C1 segment of cervical spinal cord (tissue), 14 donors: Measurements from ENCODE around the gene BICC1.
"Not testable (repeated sequence)": the region's sequence is repeated elsewhere in the genome, so short reads cannot be mapped to it uniquely, and the experiment has no call there.

ENCODE experiments used
- DNase-seq, 14 donors: peaks; one replicate each; lab custom pipeline; 2025; lab: John Stamatoyannopoulos, UW

Gene BICC1

GRCh38 chr10:58597211-58597610, 84.5 kb downstream of the BICC1 start:
- DNase-seq: not testable (repeated sequence)

DNA sequence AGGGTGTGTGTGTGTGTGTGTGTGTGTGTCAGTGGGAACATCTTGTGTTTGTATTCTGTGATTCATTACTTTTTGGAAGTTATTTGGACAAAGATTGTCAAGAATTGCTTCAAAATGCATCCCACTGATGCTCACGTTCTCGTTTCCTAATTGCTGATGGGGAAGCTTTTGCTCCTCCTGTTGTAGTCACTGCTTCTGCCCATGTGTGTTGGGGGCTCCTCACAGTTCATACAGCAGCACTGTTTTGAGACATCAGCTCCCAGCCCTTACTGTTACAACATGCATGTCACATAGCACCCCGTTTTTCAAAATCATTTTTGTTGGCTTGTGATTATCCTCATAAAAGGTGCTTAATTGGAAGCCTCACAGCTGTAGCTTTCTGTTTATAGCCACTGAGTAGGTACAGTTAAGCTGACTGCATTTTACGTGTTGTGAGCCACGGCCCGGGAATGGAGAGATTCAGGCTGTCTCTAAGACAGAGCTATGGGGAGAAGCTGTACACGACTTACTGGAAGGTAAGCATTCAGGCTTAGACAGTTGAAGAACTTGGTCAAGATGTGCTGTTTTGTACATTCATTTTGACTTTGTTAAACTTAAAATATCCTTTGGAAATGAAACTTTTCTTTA, 87.4 kb downstream of the BICC1 start:
- DNase-seq: no peak

GRCh38 chr10:58608351-58608750, 95.7 kb downstream of the BICC1 start:
- no peak for DNase-seq

DNA sequence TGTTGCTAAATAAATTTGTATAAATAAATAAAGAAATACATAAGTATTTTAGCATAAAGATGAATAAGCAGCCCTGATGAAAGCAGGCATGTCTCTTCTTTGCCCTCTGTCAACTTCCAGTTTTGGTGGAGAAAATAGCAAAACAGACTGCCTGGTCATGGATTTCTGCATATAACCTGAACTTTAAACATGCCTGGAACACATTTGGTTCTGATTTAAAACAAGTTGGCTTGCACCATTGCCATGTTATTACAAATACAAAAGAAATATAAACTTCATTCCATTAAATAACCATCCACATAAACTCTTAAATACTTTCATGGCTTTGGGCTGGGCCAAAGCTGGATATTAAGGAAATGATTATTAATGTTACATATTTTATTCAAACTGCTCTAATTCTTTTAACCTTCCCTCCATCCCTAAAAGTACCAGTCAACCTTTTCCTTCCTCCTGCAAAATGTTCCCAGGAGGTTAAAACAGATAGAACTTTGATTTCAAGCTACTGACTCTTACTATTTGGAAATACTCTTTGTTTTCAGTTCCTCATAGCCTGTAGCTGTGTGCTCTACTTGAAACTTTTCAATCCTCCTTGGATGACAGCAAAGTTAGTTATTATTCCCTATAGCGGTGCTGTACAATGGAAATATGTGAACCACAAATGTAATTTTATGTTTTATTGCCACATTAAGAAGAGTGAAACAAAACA, 96.3 kb downstream of the BICC1 start:
- no peak for DNase-seq

- no peak for DNase-seq
Observed at GRCh38 chr10:58609532-58610150, 97.0 kb downstream of the BICC1 start.

- no peak for DNase-seq
Observed at GRCh38 chr10:58615237-58615935, 102.7 kb downstream of the BICC1 start.

GRCh38 chr10:58618158-58618676, 105.5 kb downstream of the BICC1 start:
- no peak for DNase-seq

- no peak for DNase-seq
Observed at GRCh38 chr10:58621379-58622077, 108.9 kb downstream of the BICC1 start.

GRCh38 chr10:58622246-58622645, 109.6 kb downstream of the BICC1 start:
- DNase-seq: no peak

DNA sequence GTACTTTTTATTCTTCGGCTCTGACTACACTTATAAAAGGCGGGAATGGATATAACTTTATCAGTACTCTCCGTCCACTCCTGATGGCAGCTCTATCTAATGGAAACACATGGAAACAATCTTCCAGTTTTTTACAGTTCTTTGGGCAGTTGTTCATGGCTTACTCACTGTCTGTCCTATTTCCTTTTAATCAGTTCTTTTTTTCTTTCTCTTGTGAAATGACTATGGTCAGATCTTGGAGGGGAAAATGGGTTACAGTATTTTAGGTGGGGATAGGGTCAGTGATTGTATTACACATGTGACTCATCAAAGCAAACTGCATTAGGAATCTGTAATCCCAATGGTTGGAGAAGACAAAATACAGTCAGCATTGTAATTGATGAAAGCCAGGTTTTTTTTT, 112.4 kb downstream of the BICC1 start:
- no peak for DNase-seq

- DNase-seq: no peak
Observed at GRCh38 chr10:58627392-58627791, 114.7 kb downstream of the BICC1 start.

- DNase-seq: no peak
Observed at GRCh38 chr10:58631715-58632114, 119.0 kb downstream of the BICC1 start.

GRCh38 chr10:58632216-58632615, 119.5 kb downstream of the BICC1 start:
- no peak for DNase-seq

GRCh38 chr10:58637352-58637751, 124.7 kb downstream of the BICC1 start:
- no peak for DNase-seq

DNA sequence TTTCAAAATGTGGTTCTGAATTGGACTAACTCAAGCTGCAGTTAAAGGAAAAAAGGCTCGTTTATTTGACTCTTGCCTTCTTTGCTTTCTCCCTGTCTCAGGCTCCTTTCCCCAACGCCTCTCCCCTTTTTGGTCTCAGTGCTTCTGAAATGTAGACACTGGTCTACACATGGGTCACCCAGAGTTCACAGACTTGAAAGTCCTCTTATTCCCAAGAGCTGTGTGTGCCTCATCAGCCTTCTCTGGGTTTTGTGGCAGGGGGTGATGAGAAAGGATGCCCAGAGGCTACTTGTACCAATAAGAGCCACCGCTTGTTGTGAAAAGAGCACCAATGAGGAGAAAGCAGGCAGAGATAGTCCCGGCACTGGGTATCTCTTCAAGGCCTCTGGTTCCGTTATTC, 125.7 kb downstream of the BICC1 start:
- no peak for DNase-seq

- no peak for DNase-seq
Observed at GRCh38 chr10:58641095-58641531, 128.4 kb downstream of the BICC1 start.

DNA sequence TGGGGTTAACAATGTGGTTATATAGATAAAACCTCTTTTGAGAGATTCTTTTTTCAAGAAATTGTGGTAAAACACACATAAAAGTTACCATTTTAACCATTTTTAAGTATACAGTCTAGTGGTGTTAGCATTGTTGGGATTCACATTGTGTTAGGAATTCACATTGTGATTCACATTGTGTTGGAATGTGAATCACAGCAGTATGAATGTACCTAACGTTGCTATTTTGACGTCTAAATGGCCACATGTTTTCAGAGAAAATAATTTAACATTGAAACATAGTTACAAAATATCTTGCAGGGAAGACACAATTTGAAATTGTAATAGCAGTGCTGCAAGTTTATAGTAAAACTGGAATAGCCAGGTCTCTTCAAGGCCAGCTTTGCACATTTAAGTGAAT, 129.0 kb downstream of the BICC1 start:
- DNase-seq: no peak

GRCh38 chr10:58642283-58642682, 129.6 kb downstream of the BICC1 start:
- DNase-seq: no peak

- DNase-seq: no peak
Observed at GRCh38 chr10:58642916-58643428, 130.3 kb downstream of the BICC1 start.

DNA sequence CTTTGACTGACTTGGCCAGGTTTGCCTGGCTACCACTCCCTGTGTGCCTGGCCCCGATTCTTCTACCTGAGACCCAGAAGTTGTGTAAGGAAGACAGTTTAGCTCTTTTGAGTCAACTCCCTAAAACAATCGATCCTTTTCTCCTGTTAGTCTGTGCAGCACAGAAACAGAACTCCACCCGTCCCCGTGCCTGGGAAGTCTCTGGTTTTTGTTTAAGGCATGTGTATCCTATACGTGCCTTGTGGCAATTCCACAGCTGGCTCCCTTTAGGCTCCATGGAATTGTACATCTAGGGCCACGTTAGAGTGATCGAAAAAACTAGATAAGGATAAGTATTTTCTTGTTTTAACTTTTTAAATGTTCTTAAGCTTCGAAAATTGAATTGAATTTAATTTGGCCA, 131.6 kb downstream of the BICC1 start:
- no peak for DNase-seq

DNA sequence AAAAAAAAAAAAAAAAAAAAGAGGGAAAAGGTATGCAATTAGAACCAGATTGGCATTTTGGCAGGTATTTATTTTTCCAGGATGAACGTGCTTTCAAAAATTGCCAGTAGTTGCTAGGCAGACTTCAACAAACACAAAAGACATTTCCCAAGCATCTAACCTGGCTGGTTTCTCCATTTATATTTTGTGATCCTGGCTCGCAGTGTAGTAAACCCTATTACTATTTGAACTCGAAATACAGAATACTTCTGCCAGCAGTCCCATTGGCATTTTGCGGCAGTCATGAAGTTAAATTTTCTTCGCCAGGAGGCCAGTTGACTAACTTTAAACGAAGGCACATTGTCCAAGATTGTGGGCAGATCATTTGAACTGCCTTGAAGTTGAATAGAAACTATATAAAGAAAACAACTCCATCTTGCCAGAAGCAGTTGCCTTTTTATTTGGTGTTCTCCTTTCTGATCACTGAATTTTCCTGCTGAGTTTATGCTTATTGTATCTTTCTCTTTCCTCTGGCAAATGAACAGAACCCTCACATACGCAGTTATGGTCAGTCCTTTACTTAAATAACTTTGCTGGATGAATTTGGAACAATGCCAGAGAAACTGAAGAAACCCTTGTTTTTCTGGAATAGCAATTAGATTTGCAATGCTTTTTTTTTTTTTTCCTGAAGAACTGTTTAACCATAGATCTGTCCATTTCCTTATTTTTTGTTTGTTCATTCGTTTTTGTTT, 132.9 kb downstream of the BICC1 start:
- no peak for DNase-seq
